HuH-7 (cell line): Measurements from ENCODE around the gene MCOLN3.
"Not testable (repeated sequence)": the region's sequence is repeated elsewhere in the genome, so short reads cannot be mapped to it uniquely, and the experiment has no call there.

Experiments
- DNase-seq: peaks from one replicate; pipeline ENCODE4 v3.0.0; 2011; ENCODE audit warnings: low spot score

Gene MCOLN3

DNA sequence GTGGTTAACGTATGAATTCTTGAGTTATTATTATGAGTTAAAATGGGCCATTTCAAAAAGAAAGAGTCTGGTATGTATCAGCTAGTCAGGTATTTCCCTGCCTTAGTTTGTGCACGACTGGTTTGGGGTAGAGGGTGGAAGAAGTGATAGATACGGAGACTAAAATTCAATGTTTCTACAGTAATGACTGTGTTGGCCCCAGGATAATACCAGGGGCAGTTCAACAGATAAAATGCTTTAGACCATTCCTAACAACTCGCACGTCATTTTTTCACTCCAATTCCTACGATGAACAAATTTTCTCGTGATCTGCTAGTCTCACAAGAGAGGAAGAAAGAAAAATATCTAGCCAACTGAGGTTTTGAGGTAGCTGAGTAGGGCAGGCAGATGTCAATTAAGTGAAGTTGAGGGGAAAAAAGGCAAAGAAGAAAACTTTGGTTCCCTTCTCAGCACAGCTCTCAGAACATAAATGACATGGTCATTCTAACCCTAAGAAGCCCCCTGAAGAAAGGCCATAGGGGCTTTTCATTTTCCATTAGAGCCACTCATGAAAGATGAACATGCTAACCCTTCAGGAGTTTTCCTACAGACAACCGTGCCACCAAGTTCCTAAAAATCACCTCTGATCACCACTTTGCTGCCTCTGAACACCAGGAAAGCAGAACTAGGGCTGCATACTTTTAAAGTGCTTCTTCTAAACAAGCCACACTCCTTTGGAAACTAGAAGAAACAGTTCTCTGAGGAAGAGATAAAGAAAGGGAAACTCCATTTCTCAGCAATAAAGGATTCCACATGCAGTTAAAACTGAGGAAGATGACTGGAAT, 57.0 kb downstream of the MCOLN3 start:
- no peak for DNase-seq

DNA sequence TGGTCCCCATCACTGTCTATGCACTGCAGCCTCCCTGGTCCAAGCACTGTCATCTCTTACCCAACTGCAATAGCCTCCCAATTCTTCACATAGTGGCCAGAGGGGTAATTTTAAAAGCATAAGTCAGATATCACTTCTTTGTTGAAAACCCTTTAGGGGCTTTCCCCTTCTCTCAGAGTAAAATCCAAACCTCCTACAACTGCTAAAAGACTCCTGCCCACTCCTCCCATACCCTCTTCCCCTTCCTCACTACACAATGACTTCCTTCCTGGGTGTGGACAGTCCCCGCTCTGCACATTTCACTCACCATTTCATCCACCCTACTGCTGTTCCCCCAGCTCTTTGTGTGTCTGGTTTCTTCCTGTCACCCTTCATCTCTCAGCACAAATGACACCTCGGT, 59.7 kb downstream of the MCOLN3 start:
- no peak for DNase-seq

DNA sequence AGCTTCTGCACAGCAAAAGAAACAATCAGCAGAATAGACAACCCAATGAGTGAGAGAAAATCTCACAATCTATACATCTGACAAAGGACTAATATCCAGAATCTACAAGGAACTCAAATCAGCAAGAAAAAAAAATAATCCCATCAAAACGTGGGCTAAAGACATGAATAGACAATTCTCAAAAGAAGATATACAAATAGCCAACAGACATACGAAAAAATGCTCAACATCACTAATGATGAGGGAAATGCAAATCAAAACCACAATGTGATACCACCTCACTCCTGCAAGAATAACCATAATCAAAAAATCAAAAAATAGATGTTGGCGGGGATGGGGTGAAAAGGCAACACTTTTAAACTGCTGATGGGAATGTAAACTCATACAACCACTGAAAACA, 61.7 kb downstream of the MCOLN3 start:
- DNase-seq = not testable (repeated sequence)

DNA sequence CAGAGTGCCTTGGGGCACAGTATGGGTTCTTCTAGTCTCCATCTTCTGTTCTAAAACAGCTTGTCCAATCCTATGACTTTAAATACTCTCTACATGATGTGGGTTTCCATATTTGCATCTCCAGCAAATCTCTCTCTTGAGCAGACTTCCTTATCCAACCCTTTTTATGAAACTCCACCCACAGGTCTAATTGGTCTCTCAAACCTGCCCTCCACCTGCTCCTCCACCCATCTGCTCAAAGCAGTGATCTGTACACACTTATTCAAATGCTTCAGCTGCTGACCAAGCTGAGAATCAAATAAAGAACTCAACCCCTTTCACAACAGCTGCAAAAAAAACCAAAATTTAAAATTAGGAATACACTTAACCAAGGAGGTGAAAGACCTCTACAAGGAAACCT, 62.9 kb downstream of the MCOLN3 start:
- no peak for DNase-seq

DNA sequence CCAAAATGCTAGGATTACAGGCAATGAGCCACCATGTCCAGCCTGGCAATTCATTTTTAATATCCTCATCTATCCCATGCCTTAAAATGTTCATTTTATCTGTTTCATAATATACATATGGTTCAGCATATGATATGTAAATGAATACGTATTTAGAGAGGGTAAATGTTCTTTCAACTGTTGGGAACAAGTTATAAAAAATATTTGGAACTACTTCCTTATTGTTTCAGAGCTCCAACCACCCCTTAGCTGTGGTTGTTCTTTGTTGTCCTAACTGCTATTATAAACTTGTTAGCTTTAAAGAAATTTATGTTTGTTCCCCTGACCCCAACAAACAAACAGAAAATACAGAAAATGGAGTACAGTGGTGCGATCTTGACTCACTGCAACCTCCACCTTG, 65.9 kb downstream of the MCOLN3 start:
- DNase-seq = no peak

DNA sequence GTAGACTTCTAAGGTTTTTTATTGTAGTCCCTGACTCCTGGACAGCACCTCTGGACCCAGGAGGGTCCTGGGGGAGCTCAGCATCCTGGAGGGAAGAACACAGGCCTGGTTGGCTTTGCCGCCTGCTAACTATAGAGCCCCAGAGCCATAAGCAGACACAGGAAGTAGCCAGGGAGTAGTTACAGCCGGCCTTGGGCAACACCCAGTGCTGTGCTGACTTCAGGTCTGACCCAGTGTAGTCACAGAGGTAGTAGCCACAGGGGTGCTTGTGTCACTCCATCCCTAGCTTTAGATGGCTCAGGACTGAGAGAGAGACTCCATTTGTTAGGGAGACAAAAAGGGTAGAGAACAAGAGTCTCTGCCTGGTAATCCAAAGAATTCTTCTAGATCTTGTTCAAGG, 73.3 kb downstream of the MCOLN3 start:
- no peak for DNase-seq

DNA sequence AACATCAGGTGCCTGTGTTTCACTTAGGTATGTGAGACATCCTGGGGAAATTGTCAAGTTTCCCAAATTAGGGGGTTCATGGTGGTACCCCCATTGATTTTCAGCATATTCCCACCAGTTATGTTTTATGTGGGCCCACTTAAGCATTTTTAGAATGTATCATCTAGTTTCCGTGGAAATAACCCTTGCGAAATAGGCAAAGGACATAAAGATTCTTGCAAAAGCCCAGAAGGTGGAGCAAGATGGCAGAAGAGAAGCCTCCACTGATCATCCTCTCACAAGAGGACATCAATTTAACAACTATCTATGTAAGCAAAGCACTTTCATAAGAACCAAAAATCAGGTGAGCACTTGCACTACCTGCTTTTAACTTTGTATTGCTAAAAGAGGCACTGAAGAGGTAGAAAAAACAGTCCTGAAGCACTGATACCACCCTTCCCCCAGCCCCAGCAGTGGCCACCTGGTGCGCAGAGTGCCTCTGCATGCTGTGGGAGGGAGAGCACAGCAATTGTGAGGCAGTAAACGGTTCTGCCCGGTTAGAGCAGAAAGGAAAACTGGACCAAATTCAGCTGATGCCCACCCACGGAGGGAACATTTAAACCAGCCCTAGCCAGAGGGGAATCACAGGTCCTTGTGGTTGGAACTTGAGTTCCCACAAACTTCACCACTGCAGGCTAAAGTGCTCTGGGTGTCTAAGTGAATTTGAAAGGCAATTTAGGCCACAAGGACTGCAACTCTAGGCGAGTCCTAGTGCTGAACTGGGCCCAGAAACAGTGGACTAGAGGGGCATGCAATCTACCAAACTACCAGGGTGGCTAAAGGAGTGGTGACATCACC, 74.6 kb downstream of the MCOLN3 start:
- no peak for DNase-seq

DNA sequence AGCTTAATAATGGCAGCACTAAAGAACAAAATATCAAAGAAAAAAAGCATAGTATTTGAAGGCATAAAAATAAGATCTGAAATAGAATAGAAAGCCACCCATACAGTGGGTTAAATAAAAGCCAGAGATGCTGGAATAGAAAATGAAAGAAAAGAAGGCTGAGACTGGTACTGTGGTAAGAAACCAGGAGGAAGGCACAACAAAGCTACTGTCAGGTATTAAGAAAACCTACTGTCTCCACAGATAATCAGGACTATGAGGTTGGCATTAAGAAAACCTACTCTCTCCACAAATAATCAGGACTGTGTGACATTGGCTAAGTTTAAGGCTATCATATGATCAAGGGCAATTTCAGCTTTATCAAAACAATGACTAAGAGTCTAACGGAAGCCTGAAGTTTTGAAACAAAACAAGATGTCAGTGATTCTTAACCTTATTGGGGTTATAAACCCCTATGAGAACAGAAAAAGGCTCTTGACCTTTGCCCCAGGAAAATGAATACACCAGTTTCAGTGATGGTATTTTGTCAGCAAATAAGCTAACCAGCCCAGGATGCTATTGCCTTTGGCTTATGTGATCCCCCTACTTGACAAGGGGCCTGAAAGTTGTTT, 75.8 kb downstream of the MCOLN3 start:
- no peak for DNase-seq

DNA sequence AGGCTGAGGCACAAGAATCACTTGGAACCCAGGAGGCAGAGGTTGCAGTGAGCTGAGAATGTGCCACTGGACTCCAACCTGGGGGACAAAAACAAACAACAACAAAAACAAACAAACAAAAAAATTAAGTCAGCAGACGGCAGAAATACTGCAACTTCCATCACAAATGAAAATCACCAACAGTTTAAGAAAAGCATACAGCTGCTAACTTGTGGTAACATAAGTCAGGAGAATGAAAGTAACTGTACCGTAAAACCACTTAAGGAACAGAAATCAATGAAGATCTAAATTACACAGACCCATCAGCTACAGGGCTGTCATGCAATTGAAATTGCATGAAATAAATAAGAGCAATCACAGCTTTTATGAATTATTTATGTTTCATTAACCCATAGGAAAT, 76.3 kb downstream of the MCOLN3 start:
- DNase-seq = no peak

DNA sequence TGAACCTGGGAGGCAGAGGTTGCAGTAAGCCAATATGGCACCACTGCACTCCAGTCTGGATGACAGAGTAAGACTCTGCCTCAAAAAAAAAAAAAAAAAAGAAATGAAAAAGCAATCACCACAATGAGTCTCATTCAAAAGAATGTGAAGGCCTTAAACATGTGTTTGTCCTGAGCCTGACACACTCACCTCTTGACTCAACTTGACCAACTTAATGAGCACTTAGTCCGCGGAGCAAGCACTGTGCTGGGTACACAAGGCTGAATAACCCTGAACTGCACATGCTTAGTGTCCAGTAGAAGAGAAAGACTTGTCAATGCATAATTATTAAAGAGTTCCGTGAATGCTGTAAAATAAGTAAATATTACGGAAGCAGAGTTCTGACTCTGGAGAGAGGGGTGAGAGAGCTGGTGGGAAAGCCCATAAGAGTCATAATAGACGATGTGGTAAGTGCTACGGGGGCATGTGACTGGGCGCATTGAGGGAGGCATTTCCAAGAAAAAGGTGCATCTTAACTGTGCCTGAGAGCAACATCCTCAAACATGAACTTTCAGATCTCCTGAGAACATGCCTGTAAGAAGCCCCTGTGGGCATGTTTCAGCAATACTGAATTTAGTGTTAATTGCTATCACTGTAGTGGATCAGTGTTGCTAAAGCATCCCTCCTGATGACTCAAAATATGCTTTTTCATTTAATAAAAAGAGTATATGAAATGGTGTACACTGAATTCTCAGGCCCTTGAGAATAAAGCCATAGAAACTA, 78.6 kb downstream of the MCOLN3 start:
- no peak for DNase-seq

DNA sequence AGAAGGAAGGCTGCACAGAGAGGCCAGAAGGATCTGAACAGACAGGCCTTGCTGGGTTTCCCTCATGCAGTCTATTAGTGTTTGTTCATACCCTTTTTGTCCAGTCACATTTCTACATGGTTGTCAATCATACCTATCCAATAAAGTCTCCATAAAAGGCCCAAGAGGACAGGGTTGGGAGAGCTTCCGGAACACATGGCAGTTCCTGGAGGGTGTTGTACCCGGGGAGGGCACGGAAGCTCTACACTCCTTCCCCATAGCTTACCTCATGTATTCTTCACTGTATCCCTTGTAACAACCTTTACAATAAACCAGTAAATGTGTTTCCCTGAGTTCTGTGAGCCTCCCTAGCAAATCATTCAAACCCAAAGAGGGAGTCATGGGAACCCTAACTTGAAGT, 79.4 kb downstream of the MCOLN3 start:
- no peak for DNase-seq

DNA sequence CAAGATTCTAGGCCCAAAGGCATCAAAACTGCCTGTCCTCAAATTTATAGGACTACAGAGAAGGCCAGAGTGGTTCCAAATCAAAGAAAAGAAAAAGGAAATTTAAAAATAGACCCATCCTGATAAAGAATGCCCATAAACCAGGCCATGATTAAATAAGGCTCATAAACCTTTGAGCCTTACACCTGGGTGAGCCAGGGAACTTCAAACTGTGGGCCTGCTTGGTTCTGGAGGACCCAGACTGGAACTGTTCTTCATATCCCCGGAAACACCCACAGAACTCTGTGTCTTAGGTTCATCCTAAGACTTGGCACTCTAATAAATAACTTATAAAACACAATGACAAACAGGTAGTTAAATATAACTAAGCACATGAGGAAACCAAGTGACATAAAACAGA, 80.2 kb downstream of the MCOLN3 start:
- no peak for DNase-seq
